ENCODE measurements around the gene UNK.

UNK gene

DNA sequence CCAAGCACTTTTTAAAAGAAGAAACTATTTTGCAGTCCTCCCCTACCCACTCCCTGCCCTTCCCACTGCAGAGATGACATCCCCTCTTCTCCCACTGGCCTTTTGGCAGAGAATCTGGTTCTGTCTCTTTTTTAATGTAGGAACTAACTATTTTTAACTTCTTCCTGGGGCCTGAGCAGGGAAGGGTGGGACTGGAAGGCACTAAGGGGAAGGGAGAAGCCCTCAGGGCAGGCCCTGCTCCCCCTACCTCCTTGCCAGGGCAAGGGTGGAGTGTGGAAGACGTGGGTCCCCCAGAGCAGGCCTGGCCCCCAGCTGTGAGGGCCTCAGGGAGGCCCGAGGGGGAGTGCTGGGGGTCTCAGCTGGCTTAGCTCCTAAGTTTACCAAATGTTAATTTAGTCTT is 40.1 kb downstream of the UNK start:
- POLR2A ChIA-PET: interaction anchor here (3.6 kb wide), 1 partner anchor 45 kb away, joined by 23 read pairs; a partner anchor contains a TSS
- CTCF ChIA-PET: interaction anchor here (0.6 to 2.4 kb wide), 3 partner anchors 41 to 706 kb away, joined by 3 to 9 read pairs (median 4); no protein-coding TSS in a partner anchor

DNA sequence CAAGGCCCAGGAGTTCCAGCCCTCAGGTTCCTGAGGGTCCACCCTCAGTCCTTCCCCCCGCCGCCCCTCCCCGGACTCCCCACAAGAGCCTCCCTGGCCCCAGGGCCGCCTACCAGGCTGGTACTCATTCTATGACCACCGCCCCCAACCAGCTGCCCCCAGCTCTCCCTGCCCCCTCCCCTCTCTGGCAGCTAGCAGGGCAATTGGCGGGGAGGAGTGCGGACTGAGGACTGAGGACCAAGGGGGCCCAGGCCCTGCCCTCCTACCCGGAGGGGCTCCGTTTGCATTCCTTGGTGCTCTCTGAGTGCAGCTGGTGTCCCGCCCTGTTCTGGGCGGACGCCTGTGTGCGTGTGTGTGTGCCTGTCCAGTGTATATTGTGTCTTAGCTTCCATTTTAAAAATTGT is 40.5 kb downstream of the UNK start:
- no peak for DNase-seq (ENCODE audit: extremely low spot score)
- TF ChIP-seq HDGF (IDR thresholded peaks at IDR 0.05; ENCODE audit: borderline replicate concordance) (no peak), ZNF384 (IDR thresholded peaks at IDR 0.05) (no peak), BHLHE40 (IDR thresholded peaks at IDR 0.05; ENCODE audit: borderline replicate concordance) (no peak), LEF1 (IDR thresholded peaks at IDR 0.05; ENCODE audit: borderline replicate concordance) (no peak), TARDBP (IDR thresholded peaks at IDR 0.05) (no peak), NFRKB (IDR thresholded peaks at IDR 0.05) (no peak), SP1 (IDR thresholded peaks at IDR 0.05) (no peak)
- ChIA-PET CTCF (interaction anchor here (0.6 to 2.4 kb wide), 3 partner anchors 42 to 707 kb away, joined by 3 to 9 read pairs (median 4); no protein-coding TSS in a partner anchor), POLR2A (interaction anchor here (3.6 kb wide), 1 partner anchor 45 kb away, joined by 23 read pairs; a partner anchor contains a TSS)

More for the DNA sequence above, 40.1 kb downstream of the UNK start:
- DNase-seq (ENCODE audit: extremely low spot score): no peak
- TF ChIP-seq PKNOX1 (IDR thresholded peaks at IDR 0.05): no peak
- no peak for TF ChIP-seq LEF1 (IDR thresholded peaks at IDR 0.05; ENCODE audit: borderline replicate concordance)
- TF ChIP-seq FOXK2 (IDR thresholded peaks at IDR 0.05): no peak
- TF ChIP-seq CTBP1 (IDR thresholded peaks at IDR 0.05; ENCODE audit: borderline replicate concordance): no peak
- TF ChIP-seq ZNF384 (IDR thresholded peaks at IDR 0.05): no peak
- TF ChIP-seq TARDBP (IDR thresholded peaks at IDR 0.05): no peak
- TF ChIP-seq BHLHE40 (IDR thresholded peaks at IDR 0.05; ENCODE audit: borderline replicate concordance): no peak

- ChIA-PET POLR2A (interaction anchor here (0.7 to 3.6 kb wide), 5 partner anchors 19 to 60 kb away, joined by 4 to 23 read pairs (median 4); partner anchors contain the start of gene UNK), CTCF (interaction anchor here (1.2 to 2.4 kb wide), 2 partner anchors 43 to 60 kb away, joined by 3 to 9 read pairs; no protein-coding TSS in a partner anchor)
- TF ChIP-seq LEF1 (IDR thresholded peaks at IDR 0.05; ENCODE audit: borderline replicate concordance): no peak
- no peak for DNase-seq (ENCODE audit: extremely low spot score)
Observed at GRCh38 chr17:75825748-75826370, 41.3 kb downstream of the UNK start.

DNA sequence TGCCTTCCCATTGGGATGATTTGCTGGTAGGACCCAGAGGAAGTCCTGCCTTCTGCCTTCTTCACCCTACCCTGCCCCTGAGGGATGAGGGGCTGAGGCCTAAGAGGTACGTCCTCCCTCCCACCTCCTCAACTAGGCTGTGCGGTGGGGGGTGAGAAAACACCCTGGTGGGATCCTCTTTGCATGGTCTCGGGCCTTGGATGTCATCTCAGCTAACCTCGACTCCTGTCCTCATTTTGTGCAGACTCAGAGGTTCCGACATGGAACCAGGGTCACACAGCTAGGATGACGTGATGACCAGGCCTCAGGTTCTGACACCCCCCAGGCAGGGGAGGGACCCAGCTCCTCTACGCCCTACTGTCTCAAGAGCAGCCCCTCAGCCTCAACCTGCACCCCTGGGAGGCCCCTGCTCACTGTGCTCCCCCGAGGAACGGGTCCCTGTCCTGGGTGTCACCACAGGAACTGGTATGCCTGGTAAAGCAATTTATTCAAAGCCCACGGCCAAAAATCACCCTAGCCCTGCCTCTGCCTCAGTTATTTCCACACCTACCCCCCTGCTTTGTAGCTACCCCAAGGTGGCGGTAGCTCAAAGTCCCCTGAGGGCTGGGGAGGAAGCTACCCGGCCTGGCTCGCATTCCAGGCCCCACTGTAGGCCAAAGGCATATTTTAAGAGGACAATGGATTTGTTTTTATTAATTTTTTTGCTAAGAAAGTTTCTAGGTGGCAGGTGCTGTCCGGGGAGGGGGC is 42.1 kb downstream of the UNK start:
- ChIA-PET POLR2A (interaction anchor here (0.7 to 3.6 kb wide), 8 partner anchors 10 to 74 kb away, joined by 3 to 23 read pairs (median 4); partner anchors contain the start of genes UNK and WBP2), CTCF (interaction anchor here (0.5 to 2.4 kb wide), 11 partner anchors 8 to 512 kb away, joined by 3 to 9 read pairs (median 4); partner anchors contain the start of gene WBP2)
- DNase-seq (ENCODE audit: extremely low spot score): no peak
- TF ChIP-seq CTBP1 (IDR thresholded peaks at IDR 0.05; ENCODE audit: borderline replicate concordance): no peak
- no peak for TF ChIP-seq HDGF (IDR thresholded peaks at IDR 0.05; ENCODE audit: borderline replicate concordance)
- no peak for TF ChIP-seq FOXK2 (IDR thresholded peaks at IDR 0.05)
- TF ChIP-seq ZNF384 (IDR thresholded peaks at IDR 0.05): no peak
- no peak for TF ChIP-seq ELF4 (IDR thresholded peaks at IDR 0.05)
- TF ChIP-seq FOXA1 (IDR thresholded peaks at IDR 0.05): no peak

- ChIA-PET CTCF (interaction anchor here (0.5 to 1.8 kb wide), 9 partner anchors 9 to 513 kb away, joined by 3 to 4 read pairs (median 4); partner anchors contain the start of gene WBP2), POLR2A (interaction anchor here (0.9 to 3.6 kb wide), 7 partner anchors 11 to 73 kb away, joined by 3 to 23 read pairs (median 4); partner anchors contain the start of genes UNK and WBP2)
- DNase-seq (ENCODE audit: extremely low spot score): peak; percentile 91
- TF ChIP-seq NFRKB (IDR thresholded peaks at IDR 0.05): no peak
- no peak for TF ChIP-seq LEF1 (IDR thresholded peaks at IDR 0.05; ENCODE audit: borderline replicate concordance)
- no peak for TF ChIP-seq FOXK2 (IDR thresholded peaks at IDR 0.05)
- TF ChIP-seq FOXM1 (IDR thresholded peaks at IDR 0.05; ENCODE audit: borderline replicate concordance): no peak
- no peak for TF ChIP-seq CTBP1 (IDR thresholded peaks at IDR 0.05; ENCODE audit: borderline replicate concordance)
- TF ChIP-seq FOXA1 (IDR thresholded peaks at IDR 0.05): no peak
Observed at GRCh38 chr17:75827308-75828075, 42.9 kb downstream of the UNK start.

GRCh38 chr17:75828076-75828400 is 43.4 kb downstream of the UNK start:
- CTCF ChIA-PET: interaction anchor here (1.7 to 1.8 kb wide), 2 partner anchors 9 to 51 kb away, joined by 4 read pairs; no protein-coding TSS in a partner anchor
- POLR2A ChIA-PET: interaction anchor here (1.0 to 3.6 kb wide), 4 partner anchors 27 to 72 kb away, joined by 3 to 23 read pairs (median 5); partner anchors contain the start of gene WBP2
- no peak for DNase-seq (ENCODE audit: extremely low spot score)

DNA sequence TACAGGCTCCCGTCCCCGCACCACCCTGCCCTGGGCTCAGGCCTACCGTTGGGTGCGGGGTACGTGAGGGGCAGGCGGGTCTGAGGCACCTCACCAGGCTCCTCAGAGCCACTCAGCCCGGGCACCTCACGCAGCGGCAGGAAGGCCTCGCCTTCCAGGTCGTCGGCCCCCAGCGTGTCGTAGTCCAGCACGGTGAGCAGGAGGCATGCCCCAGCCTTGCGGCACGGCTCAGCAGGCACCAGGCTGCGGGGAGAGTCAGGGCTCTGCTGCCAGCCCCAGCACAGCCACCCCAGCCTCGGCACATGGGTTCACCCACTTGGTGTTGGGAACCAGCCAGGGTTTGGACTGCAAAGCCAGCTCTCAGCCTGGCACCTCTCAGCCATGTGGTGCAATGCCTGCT is 44.1 kb downstream of the UNK start:
- no peak for TF ChIP-seq BHLHE40 (IDR thresholded peaks at IDR 0.05; ENCODE audit: borderline replicate concordance)
- CTCF ChIA-PET: interaction anchor here (0.7 to 1.2 kb wide), 3 partner anchors 41 to 65 kb away, joined by 3 to 4 read pairs (median 3); no protein-coding TSS in a partner anchor
- POLR2A ChIA-PET: interaction anchor here (1.0 kb wide), 1 partner anchor 49 kb away, joined by 6 read pairs; a partner anchor contains a TSS
- DNase-seq (ENCODE audit: extremely low spot score): no peak

More at GRCh38 chr17:75828076-75828400, 43.4 kb downstream of the UNK start:
- no peak for TF ChIP-seq BHLHE40 (IDR thresholded peaks at IDR 0.05; ENCODE audit: borderline replicate concordance)
- TF ChIP-seq CTBP1 (IDR thresholded peaks at IDR 0.05; ENCODE audit: borderline replicate concordance): no peak
- no peak for TF ChIP-seq LEF1 (IDR thresholded peaks at IDR 0.05; ENCODE audit: borderline replicate concordance)
- TF ChIP-seq NFRKB (IDR thresholded peaks at IDR 0.05): no peak
- no peak for TF ChIP-seq FOXA1 (IDR thresholded peaks at IDR 0.05)

Data from HEK293T (cell line).